ENCODE results near the gene ARHGEF16. TPM values are rescaled to one million over a fixed set of nuclear protein-coding genes. Genes with fewer than 3 reads are reported as not detected.
A peak's percentile ranks its signal among the peaks of the same experiment; 100 is the strongest.

Gene ARHGEF16
- total RNA-seq, 1 donor from 2014 or later, result 7.6 TPM

DNA sequence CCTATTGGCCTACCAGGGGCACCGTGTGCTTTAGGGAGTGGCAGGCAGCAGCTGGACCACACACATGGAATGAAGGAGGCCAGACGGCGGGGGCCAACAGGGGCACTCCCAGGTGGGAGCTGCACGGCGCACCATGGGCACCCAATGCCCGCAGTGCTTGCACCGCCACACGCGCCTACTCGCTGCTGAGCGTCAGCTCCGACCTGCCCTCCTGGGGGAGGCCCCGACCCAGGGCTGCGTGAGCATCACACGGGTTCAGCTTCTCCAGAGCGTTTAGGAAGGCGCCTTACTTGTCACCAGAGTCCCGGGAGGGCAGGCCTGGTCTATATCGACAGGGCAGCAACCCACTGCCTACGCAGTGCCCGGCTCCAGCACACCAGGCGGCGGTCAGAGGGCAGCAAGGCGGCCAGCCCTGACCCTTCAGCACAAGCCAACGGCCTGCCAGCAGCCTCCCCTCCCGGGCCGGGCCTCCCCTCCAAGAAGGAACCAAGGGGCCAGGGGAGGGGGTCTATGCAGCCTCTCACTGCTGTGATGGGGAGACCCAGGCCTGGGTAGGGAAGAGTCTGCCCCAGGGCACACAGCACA lies 64.9 kb downstream of the ARHGEF16 start:
- DNase-seq, result no peak

DNA sequence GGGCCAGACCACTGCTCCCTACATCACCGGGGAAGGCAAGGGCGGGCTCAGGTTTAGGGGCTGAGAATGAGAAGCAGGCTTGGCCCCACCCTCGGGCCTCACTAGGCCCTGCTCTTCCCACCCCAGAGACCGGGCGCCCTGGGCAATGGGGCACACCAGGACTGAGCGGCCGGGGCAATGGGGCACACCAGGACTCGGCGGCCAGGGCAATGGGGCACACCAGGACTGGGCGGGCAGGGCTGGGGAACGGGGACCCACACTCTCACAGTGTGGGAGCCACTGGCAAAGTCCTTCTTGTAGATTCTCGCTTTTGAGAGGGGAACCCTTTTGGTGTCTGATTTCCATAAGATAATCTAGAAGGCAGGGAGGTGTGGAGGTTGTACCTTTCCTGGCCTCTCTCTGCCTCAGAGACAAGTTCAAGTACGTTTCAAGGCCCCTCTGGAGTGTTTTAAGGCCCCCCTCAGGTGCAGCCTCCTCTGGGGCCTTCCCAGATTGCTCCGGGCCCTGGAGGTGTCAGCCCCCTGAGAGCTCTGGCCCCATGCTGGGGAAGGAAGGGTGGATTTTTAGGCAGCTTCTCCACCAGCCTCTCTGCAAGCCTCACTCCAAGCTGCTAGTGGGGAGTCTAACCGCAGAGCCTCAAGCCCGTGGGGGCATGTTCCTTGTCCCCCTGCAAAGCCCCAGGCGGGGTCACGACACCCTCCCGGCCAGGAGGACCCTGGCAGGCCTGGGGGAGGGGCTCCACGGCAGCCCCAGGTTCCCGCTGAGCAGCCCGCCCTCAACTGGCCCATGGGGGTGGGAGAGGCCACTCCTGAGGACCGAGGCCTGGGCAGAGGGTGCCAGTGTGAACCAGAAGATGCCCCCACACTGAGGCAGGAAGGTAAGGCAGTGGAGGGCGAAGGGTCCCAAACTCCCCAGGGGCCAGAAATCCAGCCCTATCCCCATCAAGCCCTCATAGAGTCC lies 66.2 kb downstream of the ARHGEF16 start:
- no peak for DNase-seq

- no peak for DNase-seq
Measured at GRCh38 chr1:3521426-3521825, 67.0 kb downstream of the ARHGEF16 start.

DNA sequence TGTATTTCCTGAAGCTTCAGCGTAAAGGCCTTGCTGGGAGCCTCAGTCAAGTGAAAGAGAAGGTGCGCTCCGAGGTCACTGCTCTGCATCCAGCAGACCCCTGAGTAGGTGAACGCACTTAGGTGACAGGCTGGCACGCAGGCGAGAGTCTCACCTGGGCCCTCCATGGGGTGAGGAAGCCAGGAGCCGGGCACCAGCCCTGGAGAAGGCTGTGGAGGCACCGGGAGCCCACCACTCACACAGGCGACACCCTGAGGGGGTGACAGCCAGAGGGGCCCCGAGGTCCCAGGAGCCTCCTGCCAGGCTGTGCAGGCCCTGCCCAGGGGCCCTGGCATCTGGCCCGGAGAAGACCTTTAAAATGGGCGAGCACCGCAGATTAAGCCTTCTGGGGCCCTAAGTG lies 67.6 kb downstream of the ARHGEF16 start:
- no peak for DNase-seq

DNA sequence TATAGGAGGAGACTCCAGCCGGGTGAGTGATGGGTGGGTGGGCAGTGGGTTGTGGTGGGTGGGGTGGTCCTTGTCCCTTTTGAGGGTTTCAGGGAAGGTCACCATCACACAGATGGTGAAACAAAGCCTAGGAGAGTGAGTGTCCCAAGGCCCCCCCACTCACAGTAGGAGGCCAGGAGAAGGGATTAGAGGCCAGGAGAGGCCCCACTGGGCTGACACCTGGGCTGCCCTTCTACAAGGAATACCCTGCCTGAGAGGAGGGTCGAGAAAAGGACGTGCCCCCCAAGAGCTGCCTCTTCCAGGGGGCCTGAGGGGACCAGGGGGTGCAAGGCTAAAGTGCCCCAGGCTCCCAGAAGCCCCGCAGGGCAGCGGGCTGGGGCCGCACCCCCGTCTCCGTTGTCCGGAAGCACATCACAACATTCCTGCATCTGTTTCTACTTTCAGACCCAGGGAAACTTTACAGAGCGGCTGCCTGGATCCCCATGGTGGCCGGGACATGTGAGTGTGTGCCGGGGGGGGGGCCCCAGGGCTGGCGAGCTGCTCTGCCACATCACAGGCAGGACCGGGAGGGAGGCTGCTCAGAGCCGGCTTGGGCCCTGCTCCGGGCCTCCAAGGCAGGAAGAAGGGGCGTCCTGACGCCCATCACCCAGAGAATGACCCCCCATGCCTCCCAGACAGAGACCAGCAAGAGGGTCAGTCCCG lies 68.2 kb downstream of the ARHGEF16 start:
- no peak for DNase-seq

- no peak for DNase-seq
Measured at GRCh38 chr1:3523980-3524379, 69.5 kb downstream of the ARHGEF16 start.

DNA sequence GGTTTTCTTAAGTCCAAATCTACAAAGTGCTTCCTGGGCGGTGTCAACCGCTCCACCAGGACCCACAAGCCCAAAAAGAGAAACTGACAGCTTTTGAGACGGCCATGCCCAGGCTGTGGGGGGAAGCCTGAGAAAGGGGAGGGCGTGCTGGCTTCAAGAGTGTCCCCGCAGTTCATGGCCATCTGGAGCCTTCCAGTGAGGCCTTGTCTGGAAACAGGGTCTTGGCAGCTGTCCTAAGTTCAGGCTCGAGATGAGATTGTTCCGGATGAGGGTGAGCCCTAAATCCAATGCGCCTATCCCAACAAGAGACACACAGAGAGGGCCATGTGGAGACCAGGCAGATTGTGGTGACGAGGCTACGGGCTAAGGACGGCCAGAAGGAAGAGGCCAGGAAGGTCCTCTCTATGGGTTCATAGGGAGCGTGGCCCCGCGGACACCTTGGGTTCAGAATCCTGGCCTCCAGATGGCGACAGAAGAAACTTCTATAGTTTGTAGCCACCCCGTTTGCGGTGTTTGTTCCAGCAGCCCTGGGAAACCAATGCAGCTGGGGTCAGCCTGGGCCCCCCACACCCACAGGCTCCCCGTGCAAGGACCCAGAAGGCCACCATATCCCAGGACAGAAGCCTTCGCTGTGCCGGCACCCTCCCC lies 70.2 kb downstream of the ARHGEF16 start:
- no peak for DNase-seq

DNA sequence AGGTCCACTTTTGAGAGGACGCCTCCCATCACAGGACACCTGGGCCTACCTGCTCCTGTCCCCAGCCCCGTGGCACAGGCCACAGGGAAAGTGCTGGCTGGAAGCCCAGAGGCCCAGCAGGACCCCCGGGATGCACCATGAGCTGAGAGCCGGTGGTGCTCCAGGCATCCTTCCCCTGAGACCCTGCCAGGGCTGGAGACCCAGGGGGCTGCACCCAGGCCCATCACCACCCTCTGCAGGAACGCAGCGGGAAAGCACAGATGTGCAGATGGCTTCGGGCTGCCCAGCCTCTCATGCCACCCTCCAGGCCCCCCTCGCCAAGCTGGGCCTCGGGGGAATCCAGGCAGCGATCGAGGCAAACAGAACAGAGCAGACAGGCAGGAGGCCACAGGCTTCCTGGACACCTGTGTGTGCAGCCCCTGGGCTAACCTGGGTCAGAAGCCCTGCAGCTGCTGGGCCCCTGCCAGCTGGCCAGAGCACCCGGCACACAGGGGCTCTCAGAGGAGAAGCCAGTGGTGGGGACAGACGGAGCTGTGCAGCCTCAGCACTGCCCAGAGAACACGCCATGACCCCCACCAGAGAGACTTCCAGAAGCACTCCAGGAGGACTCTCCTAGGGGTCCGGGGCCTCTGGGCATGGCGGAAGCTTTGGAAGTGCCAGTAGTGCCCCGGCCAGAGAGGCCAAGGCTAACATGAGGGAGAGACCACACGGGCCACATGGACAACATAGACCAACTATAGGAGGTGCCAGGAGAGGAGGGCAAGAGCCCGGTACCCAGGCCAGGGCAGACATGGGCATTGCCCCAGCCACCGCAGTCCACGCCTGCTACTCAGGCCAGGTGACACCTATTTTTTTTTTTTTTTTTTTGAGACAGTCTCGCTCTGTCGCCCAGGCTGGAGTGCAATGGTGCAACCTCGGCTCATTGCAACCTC lies 71.4 kb downstream of the ARHGEF16 start:
- DNase-seq, result no peak

DNA sequence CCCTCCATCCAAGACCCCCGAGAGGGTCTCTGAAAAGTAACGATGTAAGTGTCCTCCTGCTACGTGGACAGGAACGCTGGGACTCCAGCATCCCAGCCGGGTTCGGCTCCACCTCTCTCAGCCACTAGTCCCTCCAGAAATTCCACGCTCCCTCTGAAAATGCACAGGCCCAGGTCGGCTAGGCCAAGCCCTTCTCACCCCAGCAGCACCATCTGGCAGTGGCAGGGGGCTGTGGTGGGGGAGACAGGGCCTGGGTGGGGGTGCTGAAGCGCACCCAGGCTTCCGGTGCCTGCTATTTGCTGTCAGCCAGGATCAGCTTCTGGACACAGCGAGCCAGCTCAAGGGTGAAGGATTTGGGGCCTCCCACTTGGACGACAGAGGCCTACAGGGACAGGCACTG lies 73.3 kb downstream of the ARHGEF16 start:
- DNase-seq, result no peak

DNA sequence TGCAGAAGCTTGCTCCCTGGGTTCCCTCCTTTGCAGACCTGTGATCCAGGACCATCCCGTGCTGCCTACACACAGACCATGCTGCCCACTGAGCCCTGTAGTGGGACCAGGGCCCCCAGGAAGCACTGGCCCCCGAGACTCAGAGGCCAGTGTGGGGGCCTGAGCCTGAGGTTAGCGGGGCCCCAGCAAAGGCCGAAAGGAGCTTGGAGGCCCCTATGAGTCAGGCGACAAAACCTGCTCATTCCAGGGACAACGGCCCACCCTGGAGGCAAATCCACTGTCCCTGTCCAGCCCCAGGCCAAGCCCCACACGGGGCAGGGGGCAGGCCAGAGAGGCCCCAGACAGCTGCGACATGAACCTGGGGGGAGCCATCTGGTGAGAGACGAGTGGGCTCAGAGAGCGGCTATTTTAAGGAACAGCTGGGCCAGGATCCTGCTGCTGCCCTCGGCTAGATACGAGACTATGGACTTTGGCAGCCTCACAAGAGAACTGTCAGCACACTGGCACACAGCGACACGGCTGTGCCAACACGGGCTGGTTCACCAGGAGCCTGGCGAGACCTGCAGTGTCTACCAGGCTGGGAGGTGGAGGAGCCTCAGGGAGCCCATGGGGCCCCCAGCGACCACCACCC lies 74.7 kb downstream of the ARHGEF16 start:
- peak; percentile 91 for DNase-seq

- DNase-seq, result no peak
Measured at GRCh38 chr1:3530086-3530925, 75.8 kb downstream of the ARHGEF16 start.

Other genes starting within 250 kb of the ARHGEF16 start
- gene MEGF6, start 156.8 kb downstream of the ARHGEF16 start, total RNA-seq, result 33.6 TPM
- 24.7 TPM for gene TPRG1L, start 170.3 kb downstream of the ARHGEF16 start, total RNA-seq
- gene WRAP73, start 195.4 kb downstream of the ARHGEF16 start, total RNA-seq, result 25.4 TPM
- gene TP73, start 197.9 kb downstream of the ARHGEF16 start, total RNA-seq, result 6.1 TPM